ENCODE measurements around the gene FUNDC2.

DNA sequence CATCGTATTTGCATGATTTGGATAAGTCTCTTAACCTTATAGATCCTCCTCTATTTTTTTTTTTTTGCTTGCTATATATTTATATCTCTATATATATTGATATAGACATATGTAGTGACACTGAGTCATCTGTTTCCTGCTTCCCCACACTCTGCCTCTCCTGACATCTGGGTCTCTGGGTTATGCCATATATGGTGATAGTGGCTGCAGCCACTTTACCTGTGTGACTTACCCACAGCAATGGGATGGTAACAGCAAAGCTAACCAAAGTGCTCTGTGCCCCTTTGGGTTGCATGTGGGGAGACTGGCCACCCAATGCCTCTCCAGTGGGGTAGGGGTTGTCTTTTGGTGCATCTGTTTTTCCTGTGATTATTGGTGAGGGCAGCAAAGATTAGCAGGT lies 29.8 kb downstream of the FUNDC2 start:
- TF ChIP-seq CTCF (IDR thresholded peaks at IDR 0.05; ENCODE audit: low read length) (no peak), EZH2 (optimal IDR thresholded peaks at IDR 0.05; ENCODE audit: low read depth, low read length) (no peak)
